ENCODE data around the gene PTGS2.

PTGS2 gene

DNA sequence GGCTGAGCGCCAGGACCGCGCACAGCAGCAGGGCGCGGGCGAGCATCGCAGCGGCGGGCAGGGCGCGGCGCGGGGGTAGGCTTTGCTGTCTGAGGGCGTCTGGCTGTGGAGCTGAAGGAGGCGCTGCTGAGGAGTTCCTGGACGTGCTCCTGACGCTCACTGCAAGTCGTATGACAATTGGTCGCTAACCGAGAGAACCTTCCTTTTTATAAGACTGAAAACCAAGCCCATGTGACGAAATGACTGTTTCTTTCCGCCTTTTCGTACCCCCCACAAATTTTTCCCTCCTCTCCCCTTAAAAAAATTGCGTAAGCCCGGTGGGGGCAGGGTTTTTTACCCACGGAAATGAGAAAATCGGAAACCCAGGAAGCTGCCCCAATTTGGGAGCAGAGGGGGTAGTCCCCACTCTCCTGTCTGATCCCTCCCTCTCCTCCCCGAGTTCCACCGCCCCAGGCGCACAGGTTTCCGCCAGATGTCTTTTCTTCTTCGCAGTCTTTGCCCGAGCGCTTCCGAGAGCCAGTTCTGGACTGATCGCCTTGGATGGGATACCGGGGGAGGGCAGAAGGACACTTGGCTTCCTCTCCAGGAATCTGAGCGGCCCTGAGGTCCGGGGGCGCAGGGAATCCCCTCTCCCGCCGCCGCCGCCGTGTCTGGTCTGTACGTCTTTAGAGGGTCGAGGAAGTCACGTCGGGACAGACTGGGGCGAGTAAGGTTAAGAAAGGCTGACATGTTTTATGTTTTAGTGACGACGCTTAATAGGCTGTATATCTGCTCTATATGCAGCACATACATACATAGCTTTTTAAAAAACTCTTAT lies at the start of gene PTGS2:
Gene PTGS2, minus strand, starts transcription at position 179 of the 817 bp plus-strand sequence. Its CDS starts 133 bp downstream, at position 46.
- Histone ChIP-seq H3K4me1 (no peaks in the 10 kb centered on the region; the same call in 1 of the 2 replicates), H3K9me3 (no peaks in the 10 kb centered on the region), H3K4me3 (peak within 1 kb of the TSS; percentile 50), H3K27me3 (ENCODE audit: low read depth) (no peaks in the 10 kb centered on the region), H3K36me3 (replicated peaks) (no peaks in the 10 kb centered on the region)
- in situ Hi-C loops (cut with MboI; ENCODE audit: low sequenced_read_pairs) = no loop called here
- peak; percentile 85 to 86 for DNase-seq (ENCODE audit: low spot score in 2 of 2)

DNA sequence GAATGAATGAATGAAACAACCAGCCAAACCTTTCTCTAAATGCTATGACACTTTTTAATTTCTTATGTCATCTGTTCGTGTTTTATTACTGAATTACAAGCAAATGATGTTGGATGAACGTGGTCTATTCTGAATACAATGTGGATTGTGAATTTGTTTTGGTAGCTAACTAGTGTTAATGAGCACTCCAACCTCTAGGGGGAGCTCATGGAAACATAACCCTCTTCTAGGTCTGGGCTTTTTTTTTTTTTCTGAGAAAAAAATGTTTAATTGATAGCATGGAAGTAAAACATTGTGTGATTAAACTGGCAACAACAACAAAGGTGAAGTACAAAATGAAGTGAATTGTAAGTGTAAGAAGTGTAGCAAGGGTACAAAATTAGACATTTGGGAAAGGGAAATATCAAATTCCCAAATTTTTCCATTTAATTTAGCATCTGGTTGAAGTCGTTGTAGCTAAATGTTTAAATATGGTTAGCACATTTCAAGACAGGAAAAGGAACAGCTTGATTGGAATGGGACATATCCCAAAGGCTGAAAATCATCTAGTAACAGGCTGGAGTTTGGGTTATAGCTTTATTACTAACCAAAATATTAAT lies 42.6 kb upstream of the PTGS2 start:
- DNase-seq (ENCODE audit: low spot score in 2 of 2) = peak; percentile 29 to 68
- H3K36me3 ChIP-seq (replicated peaks) = no peaks in the 10 kb centered on the region
- in situ Hi-C loops (cut with MboI; ENCODE audit: low sequenced_read_pairs) = no loop called here
- H3K4me1 ChIP-seq = no peaks in the 10 kb centered on the region
- no peaks in the 10 kb centered on the region for H3K27me3 ChIP-seq (ENCODE audit: low read depth)
- no peak overlapping the region for H3K4me3 ChIP-seq
- no peaks in the 10 kb centered on the region; the same call in 1 of the 2 replicates for H3K9me3 ChIP-seq

DNA sequence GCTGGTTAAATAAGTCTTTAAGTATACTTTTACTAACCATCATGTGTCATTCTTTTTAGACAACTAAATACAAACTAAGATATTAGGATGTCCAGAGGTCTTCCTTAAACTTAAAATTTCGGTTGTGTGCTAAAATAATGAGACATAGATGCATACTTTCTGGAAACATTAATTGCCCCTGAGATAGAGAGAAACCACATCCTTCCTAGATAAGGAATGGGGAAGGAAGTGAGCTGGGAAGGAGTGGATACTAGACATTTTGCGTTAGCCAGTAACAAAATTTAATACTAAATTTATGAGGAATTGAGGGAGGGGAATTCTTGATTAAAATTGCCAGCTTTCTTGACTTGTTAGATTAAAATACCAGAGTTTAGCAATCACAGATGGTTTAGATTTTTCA lies 37.1 kb upstream of the PTGS2 start:
- no peaks in the 10 kb centered on the region for H3K4me1 ChIP-seq
- no peaks in the 10 kb centered on the region for H3K27me3 ChIP-seq (ENCODE audit: low read depth)
- in situ Hi-C loops (cut with MboI; ENCODE audit: low sequenced_read_pairs) = no loop called here
- DNase-seq (ENCODE audit: low spot score in 2 of 2) = no peak
- no peaks in the 10 kb centered on the region for H3K36me3 ChIP-seq (replicated peaks)
- no peak overlapping the region for H3K4me3 ChIP-seq
- no peaks in the 10 kb centered on the region for H3K9me3 ChIP-seq

DNA sequence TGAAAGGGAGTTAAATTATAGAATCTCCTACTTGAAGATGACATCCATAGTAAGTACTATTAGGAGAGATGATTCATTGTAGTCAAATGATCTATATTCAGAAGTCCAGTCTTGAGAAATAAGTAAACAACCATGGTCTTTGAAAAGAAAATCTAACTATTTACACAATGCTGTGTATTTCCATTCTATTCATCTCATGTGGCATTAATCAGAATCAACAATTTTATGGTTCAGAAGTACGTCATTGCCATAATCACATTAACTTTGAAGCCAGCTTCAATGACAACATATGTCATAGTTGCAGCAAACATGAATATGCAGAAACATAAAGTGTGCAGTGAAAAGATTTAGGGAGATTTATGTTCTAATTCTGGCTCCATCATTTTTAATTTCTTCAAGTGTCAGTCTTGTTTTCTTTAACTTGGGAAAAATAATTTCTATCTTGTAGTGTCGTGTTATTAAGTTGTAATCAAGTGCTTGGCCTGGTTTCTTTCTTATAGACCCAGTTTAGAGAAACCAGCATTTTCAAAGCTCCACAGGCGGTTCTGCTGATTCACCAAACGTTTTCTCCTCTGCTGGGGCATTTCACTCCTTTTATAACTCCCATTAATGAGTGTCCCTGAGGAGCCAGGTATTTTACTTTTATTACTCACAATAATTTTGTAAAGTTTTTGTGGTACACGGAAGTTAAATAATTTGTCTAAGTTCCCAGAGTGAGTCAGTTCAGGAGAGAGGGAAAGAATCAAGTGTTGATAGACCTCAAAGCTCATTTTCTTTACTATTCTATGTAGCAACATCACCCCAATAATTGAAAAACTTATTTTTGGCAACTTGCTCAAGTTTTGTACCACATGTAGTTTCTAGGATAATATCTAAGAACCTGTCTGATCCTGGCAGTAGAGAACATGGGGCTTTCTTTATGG lies 35.9 kb upstream of the PTGS2 start:
- H3K36me3 ChIP-seq (replicated peaks) = no peaks in the 10 kb centered on the region
- no peaks in the 10 kb centered on the region for H3K4me1 ChIP-seq
- H3K4me3 ChIP-seq = no peak overlapping the region
- no peak for DNase-seq (ENCODE audit: low spot score in 2 of 2)
- in situ Hi-C loops (cut with MboI; ENCODE audit: low sequenced_read_pairs) = no loop called here
- no peaks in the 10 kb centered on the region for H3K27me3 ChIP-seq (ENCODE audit: low read depth)
- H3K9me3 ChIP-seq = no peaks in the 10 kb centered on the region

DNA sequence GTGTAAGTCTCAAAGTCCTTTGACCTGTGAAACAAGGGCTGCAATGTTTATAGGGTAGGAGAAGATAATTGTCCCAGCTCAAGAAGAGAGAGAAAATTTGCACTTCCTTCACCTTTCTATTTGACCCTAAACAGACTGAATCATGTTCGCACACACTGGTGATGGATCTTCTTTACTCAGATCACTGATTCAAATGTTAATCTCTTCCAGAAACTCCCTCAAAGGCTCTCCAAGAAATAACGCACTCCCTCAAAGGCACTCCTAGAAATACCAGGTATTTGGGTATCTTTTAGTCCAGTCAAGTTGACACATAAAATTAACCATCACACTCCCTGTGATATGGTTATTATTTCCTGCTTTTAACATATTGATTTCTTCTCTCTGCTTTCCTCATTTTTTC lies 30.5 kb upstream of the PTGS2 start:
- no peaks in the 10 kb centered on the region for H3K36me3 ChIP-seq (replicated peaks)
- no peaks in the 10 kb centered on the region for H3K9me3 ChIP-seq
- DNase-seq (ENCODE audit: low spot score in 2 of 2) = no peak
- no peaks in the 10 kb centered on the region for H3K27me3 ChIP-seq (ENCODE audit: low read depth)
- H3K4me1 ChIP-seq = no peaks in the 10 kb centered on the region
- no peak overlapping the region for H3K4me3 ChIP-seq
- in situ Hi-C loops (cut with MboI; ENCODE audit: low sequenced_read_pairs) = no loop called here

DNA sequence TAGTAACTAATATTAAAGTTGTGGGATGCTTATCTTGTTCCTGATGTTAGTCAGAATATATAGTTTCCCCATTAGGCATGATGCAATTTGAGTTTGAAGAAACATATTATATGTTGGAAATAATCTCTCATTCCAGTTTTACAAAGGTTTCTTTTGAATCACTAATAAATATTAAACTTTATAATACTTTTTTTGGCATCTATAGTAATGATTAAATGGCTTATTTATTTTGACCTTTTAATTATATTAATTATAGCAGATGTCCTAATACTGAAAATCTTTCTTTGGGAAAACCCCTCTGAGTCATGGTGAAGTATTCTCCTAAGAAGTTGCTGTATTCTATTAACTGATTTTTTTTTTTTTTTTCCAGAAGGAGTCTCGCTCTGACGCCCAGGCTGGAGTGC lies 28.5 kb upstream of the PTGS2 start:
- no peaks in the 10 kb centered on the region for H3K36me3 ChIP-seq (replicated peaks)
- no peaks in the 10 kb centered on the region for H3K9me3 ChIP-seq
- DNase-seq (ENCODE audit: low spot score in 2 of 2) = no peak
- in situ Hi-C loops (cut with MboI; ENCODE audit: low sequenced_read_pairs) = no loop called here
- H3K4me3 ChIP-seq = no peak overlapping the region
- no peaks in the 10 kb centered on the region for H3K27me3 ChIP-seq (ENCODE audit: low read depth)
- H3K4me1 ChIP-seq = peaks cover 3% of the 10 kb centered on the region; the same call in 1 of the 2 replicates

DNA sequence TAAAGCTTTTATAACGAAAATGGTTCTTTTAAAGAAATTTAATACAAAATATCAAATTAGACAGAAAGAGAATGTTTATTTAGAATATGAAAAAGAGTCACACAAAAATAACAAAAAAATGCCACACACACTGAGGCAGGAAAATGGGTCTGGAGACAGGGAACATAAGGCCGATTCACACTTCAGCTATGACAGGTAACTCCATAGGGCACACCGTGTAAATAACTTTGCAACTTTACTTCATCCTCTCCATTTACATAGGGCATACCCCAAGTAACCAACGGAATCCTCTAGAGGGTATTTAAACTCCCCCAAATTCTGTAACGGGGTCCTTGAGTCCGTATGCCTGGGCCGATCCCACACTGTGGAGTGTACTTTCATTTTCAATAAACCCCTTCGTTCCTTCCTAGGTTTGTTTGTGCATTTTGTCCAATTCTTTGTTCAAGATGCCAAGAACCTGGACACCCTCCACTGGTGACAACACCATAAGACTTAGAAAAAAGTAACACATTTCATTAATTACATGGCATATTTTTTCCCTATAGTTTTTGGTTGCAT lies 23.1 kb upstream of the PTGS2 start:
- no peaks in the 10 kb centered on the region for H3K36me3 ChIP-seq (replicated peaks)
- H3K4me1 ChIP-seq = peaks cover 5% of the 10 kb centered on the region; the same call in 1 of the 2 replicates
- H3K9me3 ChIP-seq = no peaks in the 10 kb centered on the region
- H3K4me3 ChIP-seq = no peak overlapping the region
- no peaks in the 10 kb centered on the region for H3K27me3 ChIP-seq (ENCODE audit: low read depth)
- no peak for DNase-seq (ENCODE audit: low spot score in 2 of 2)
- in situ Hi-C loops (cut with MboI; ENCODE audit: low sequenced_read_pairs) = no loop called here

DNA sequence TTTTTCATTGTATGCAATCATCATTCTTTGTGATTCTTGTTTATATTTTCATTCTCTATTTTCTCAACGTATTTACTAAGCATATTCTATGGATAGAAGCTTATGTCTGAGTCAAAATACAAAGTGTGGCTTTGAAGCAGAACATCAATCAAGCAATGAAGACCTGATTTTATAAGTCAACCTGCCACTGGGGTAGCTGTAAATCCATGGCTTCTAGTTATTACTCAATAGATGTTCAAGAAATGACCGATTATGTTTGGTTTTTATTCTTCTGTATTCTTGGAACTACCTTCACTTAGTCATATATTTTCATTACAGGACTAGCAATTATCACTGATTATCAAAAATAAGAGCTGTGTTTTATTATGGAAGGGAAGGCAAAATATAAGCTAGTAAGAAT lies 20.5 kb upstream of the PTGS2 start:
- H3K4me1 ChIP-seq = peaks cover 9% of the 10 kb centered on the region
- no peaks in the 10 kb centered on the region for H3K36me3 ChIP-seq (replicated peaks)
- no peak overlapping the region for H3K4me3 ChIP-seq
- DNase-seq (ENCODE audit: low spot score in 2 of 2) = no peak
- in situ Hi-C loops (cut with MboI; ENCODE audit: low sequenced_read_pairs) = no loop called here
- H3K27me3 ChIP-seq (ENCODE audit: low read depth) = no peaks in the 10 kb centered on the region
- no peaks in the 10 kb centered on the region for H3K9me3 ChIP-seq

DNA sequence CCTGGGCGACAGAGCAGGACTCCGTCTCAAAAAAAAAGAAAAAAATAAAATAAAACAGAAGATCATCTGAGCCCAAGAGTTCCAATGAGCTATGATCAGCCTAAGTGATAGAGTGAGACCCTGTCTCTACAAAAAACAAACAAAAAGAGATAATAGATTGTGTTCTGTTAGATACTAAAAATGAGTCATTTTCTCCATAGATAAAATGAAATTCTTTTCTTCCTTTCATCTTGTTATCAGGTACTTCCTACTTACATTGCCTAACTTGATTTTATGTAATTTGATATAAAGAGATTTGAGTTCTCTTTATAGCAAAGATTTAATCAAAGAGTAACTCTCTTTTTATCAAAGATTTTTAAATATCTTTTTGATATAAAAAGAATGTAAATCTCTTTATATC lies 19.3 kb upstream of the PTGS2 start:
- no peaks in the 10 kb centered on the region for H3K36me3 ChIP-seq (replicated peaks)
- H3K4me3 ChIP-seq = no peak overlapping the region
- peaks cover 9% of the 10 kb centered on the region for H3K4me1 ChIP-seq
- in situ Hi-C loops (cut with MboI; ENCODE audit: low sequenced_read_pairs) = no loop called here
- DNase-seq (ENCODE audit: low spot score in 2 of 2) = no peak
- H3K9me3 ChIP-seq = no peaks in the 10 kb centered on the region
- H3K27me3 ChIP-seq (ENCODE audit: low read depth) = no peaks in the 10 kb centered on the region

DNA sequence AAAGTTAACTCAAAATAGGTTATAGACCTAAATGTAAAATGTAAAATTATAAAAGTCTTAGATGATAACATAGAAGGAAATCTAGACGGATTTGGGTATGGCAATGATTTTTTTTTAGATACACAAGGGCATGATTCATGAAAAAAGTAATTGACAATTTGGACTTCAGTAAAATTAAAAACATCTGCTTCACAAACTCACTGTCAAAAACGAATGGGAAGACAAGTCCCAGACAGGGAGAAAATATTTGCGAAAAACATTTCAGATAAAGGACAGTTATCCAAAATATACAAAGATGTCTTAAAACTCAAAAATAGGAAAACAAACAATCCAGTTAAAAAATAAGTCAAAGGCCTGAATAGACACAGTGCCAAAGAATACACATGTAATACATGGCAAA lies 9.7 kb upstream of the PTGS2 start:
- DNase-seq (ENCODE audit: low spot score in 2 of 2) = no peak
- Histone ChIP-seq H3K9me3 (no peaks in the 10 kb centered on the region), H3K27me3 (ENCODE audit: low read depth) (no peaks in the 10 kb centered on the region), H3K4me1 (peaks cover 3% of the 10 kb centered on the region; the same call in 1 of the 2 replicates), H3K4me3 (no peak overlapping the region), H3K36me3 (replicated peaks) (no peaks in the 10 kb centered on the region)
- in situ Hi-C loops (cut with MboI; ENCODE audit: low sequenced_read_pairs) = no loop called here

DNA sequence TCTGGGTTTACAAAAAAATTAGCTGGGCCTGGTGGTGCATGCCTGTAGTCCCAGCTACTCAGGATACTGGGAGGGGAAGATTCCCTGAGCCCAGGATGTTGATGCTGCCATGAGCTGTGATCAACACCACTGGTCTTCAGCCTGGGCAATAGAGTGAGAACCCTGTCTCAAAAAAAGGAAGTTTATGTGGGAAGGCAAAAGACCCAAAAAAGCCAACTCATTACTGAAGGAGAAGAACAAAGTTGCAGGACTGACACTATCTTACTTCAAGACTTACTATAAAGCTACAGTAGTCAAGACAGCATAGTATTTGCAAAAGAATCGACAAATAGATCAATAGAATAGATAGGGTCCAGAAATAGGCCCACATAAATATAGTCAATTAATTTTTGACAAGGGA lies 9.2 kb upstream of the PTGS2 start:
- Histone ChIP-seq H3K4me3 (no peak overlapping the region), H3K27me3 (ENCODE audit: low read depth) (no peaks in the 10 kb centered on the region), H3K9me3 (no peaks in the 10 kb centered on the region), H3K4me1 (peaks cover 3% of the 10 kb centered on the region; the same call in 1 of the 2 replicates), H3K36me3 (replicated peaks) (no peaks in the 10 kb centered on the region)
- DNase-seq (ENCODE audit: low spot score in 2 of 2) = no peak
- in situ Hi-C loops (cut with MboI; ENCODE audit: low sequenced_read_pairs) = no loop called here

DNA sequence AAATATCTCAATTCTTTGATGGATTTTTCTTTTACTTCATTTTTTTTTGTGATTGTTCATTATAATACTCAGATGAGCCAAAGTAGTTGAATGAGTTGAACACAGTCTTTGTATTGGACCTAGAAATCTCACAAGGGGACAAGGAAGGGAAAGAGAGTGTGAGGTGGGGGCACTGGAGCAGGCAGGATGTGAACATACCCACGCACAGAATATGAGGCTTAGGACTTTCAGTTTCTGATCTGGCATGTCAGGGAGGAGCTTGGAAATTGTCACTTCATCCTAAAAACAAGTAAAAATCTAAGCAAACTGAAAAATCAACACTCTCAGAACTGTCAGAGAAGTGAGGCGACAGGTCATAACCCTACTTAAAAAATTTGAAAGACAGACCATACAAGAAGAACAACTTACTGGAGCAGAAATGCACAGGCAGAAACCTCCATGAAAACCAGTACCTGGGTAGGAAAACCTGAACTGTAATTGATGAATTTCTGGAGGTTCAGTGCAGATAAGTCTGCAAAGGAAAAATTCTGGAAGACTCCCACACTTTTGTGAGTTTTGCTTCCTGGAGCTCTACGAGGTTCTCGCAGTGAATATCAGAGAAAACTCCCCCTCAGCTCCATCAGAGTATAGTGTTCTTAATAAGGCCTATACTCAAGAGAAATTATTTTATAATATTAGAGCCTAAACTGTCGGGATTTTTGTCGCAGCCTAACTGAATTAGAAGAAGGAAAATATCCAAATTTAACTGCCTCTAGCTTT lies 3.6 kb upstream of the PTGS2 start:
- H3K4me1 ChIP-seq = no peaks in the 10 kb centered on the region; the same call in 1 of the 2 replicates
- in situ Hi-C loops (cut with MboI; ENCODE audit: low sequenced_read_pairs) = no loop called here

DNA sequence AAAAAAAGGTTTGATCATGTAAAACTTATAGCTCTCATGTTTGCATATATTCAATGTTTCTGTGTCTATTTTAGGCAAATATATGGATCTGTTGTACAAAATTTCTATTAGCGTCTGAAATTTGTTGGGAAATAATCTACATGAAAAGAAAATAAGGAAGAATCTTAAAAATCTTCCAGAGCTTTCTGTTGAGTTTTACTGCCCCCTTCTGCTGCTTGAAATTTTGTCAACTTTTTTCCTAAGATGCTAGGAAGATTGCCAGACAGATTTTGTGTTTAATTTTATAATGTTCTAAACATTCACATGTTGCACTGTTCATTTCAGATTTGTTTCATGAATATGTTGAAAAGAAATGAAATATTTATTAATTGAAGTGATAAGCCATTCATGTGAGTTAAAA lies 2.5 kb upstream of the PTGS2 start:
- DNase-seq (ENCODE audit: low spot score in 2 of 2) = no peak
- in situ Hi-C loops (cut with MboI; ENCODE audit: low sequenced_read_pairs) = no loop called here
- Histone ChIP-seq H3K36me3 (replicated peaks) (no peaks in the 10 kb centered on the region), H3K4me3 (no peak overlapping the region), H3K9me3 (no peaks in the 10 kb centered on the region), H3K4me1 (no peaks in the 10 kb centered on the region; the same call in 1 of the 2 replicates), H3K27me3 (ENCODE audit: low read depth) (no peaks in the 10 kb centered on the region)

More for the DNA sequence above, 3.6 kb upstream of the PTGS2 start:
- no peak for DNase-seq (ENCODE audit: low spot score in 2 of 2)
- Histone ChIP-seq H3K36me3 (replicated peaks) (no peaks in the 10 kb centered on the region), H3K9me3 (no peaks in the 10 kb centered on the region), H3K27me3 (ENCODE audit: low read depth) (no peaks in the 10 kb centered on the region), H3K4me3 (no peak overlapping the region)
